ENCODE measurements around the gene AFF3. TPM values are rescaled to one million over a fixed set of nuclear protein-coding genes. Genes with fewer than 3 reads are reported as not detected.

AFF3 gene
- total and polyA plus RNA-seq, 2 of the 4 experiments (the other 2 are of a cell fraction) = 12.9 to 14.3 TPM

- DNase-seq = no peak
- ChIA-PET CTCF (no interaction called here), POLR2A (ENCODE audit: unreplicated experiment) (no interaction called here)
- H2BK20ac ChIP-seq (ENCODE audit: low read depth, low read length) = no peak overlapping the region
- H3K27ac ChIP-seq (ENCODE audit: insufficient read depth, low read length) = no peak overlapping the region
- H3K4me1 ChIP-seq (ENCODE audit: control insufficient read depth, insufficient read depth, low read length) = no peaks in the 10 kb centered on the region
- H3K79me1 ChIP-seq (ENCODE audit: low read depth in 1 of 2, low read length in 2 of 2) = no peaks in the 10 kb centered on the region
- no peak overlapping the region for H2BK15ac ChIP-seq (ENCODE audit: low read depth, low read length)
- no peak for TF ChIP-seq RAD21 (IDR thresholded peaks at IDR 0.05; ENCODE audit: low read length)
- TF ChIP-seq FOS (IDR thresholded peaks at IDR 0.05; ENCODE audit: low read depth, low read length) = no peak
- no peak for TF ChIP-seq POLR2A (IDR thresholded peaks at IDR 0.05; ENCODE audit: low read depth, low read length)
- TF ChIP-seq NFE2L2 (IDR thresholded peaks at IDR 0.05; ENCODE audit: low read depth, low read length) = no peak
- no peak for TF ChIP-seq SMC3 (IDR thresholded peaks at IDR 0.05; ENCODE audit: low read depth, low read length)
- no peak for TF ChIP-seq MAZ (IDR thresholded peaks at IDR 0.05; ENCODE audit: borderline replicate concordance, low read depth, low read length)
- no peak for TF ChIP-seq RCOR1 (IDR thresholded peaks at IDR 0.05; ENCODE audit: insufficient replicate concordance, low read length)
- no peak for TF ChIP-seq MAFK (IDR thresholded peaks at IDR 0.05; ENCODE audit: low read depth, low read length)
- no peak for TF ChIP-seq CEBPB (IDR thresholded peaks at IDR 0.05; ENCODE audit: low read depth, low read length)
- no peak for TF ChIP-seq CHD1 (IDR thresholded peaks at IDR 0.05; ENCODE audit: low read depth, low read length)
- TF ChIP-seq USF2 (IDR thresholded peaks at IDR 0.05; ENCODE audit: low read depth, low read length) = no peak
- TF ChIP-seq BHLHE40 (IDR thresholded peaks at IDR 0.05; ENCODE audit: low read depth, low read length) = no peak
- TF ChIP-seq MXI1 (IDR thresholded peaks at IDR 0.05; ENCODE audit: borderline replicate concordance, low read depth, low read length) = no peak
- TF ChIP-seq ELK1 (IDR thresholded peaks at IDR 0.05; ENCODE audit: borderline replicate concordance, low read depth, low read length) = no peak
- no peak for TF ChIP-seq CTCF (conservative IDR thresholded peaks at IDR 0.05; ENCODE audit: low read depth, low read length)
- TF ChIP-seq RFX5 (IDR thresholded peaks at IDR 0.05; ENCODE audit: low read depth, low read length) = no peak
- no peak overlapping the region for H4K8ac ChIP-seq (ENCODE audit: low read depth in 2 of 2, low read length in 2 of 2)
- ATAC-seq (ENCODE audit: low read depth) = no peak
- no peak overlapping the region for H3K56ac ChIP-seq (ENCODE audit: extremely low read depth, insufficient read depth, low read length)
- peak overlapping the region; percentile 14 for H2AFZ ChIP-seq (replicated peaks; ENCODE audit: low read length, poor library complexity)
- peaks cover 3% of the 10 kb centered on the region; the same call in 1 of the 2 replicates for H3K9me1 ChIP-seq (ENCODE audit: insufficient read depth, low read length)
- intact Hi-C loops (cut with micrococcal nuclease) (no loop called here), dilution Hi-C loops (cut with HindIII; ENCODE audit: low sequenced_read_pairs, unreplicated experiment) (no loop called here), in situ Hi-C loops (cut with MboI; ENCODE audit: low sequenced_read_pairs) (no loop called here)
- H3K4me2 ChIP-seq (ENCODE audit: low read depth, low read length) = no peak overlapping the region
- BruUV-seq (replicated peaks) = TSS peak; percentile 90
- no peak overlapping the region for H2BK5ac ChIP-seq (ENCODE audit: low read depth, low read length, poor library complexity, severe bottlenecking)
- peaks cover 28% of the 10 kb centered on the region for H3K36me3 ChIP-seq (ENCODE audit: control insufficient read depth, insufficient read depth, low read length)
- no peak overlapping the region for H2AK9ac ChIP-seq (replicated peaks; ENCODE audit: low read depth, low read length, poor library complexity)
- H2BK120ac ChIP-seq (ENCODE audit: low read depth, low read length) = no peak overlapping the region
- no peak overlapping the region for H3K14ac ChIP-seq (replicated peaks; ENCODE audit: low read depth, low read length)
- H4K20me1 ChIP-seq (ENCODE audit: insufficient read depth, low read length) = no peaks in the 10 kb centered on the region
- H2AK5ac ChIP-seq (ENCODE audit: low read depth, low read length) = no peak overlapping the region
- no peak overlapping the region for H3K23ac ChIP-seq (ENCODE audit: low read depth, low read length)
- no peak overlapping the region for H3K9ac ChIP-seq (ENCODE audit: low read depth, low read length)
- no peak overlapping the region for H3K4me3 ChIP-seq (ENCODE audit: insufficient read depth, low read depth, low read length)
- no peaks in the 10 kb centered on the region for H3K9me3 ChIP-seq (ENCODE audit: control insufficient read depth, insufficient read depth, low read length)
- H3K27me3 ChIP-seq (ENCODE audit: control insufficient read depth, insufficient read depth, low read length) = no peaks in the 10 kb centered on the region
- no peak overlapping the region for H4K91ac ChIP-seq (ENCODE audit: insufficient read depth, low read depth, low read length)
- 93% methylated on average over 12 of the region's 54 CpGs; no CpG with 5 or more reads in 1 of the 2 experiments for WGBS, 2 experiments (ENCODE audit: extremely low coverage in 2 of 2, insufficient read length in 1 of 2)
- no peak overlapping the region for H4K5ac ChIP-seq (ENCODE audit: low read depth, low read length)
- no peak overlapping the region for H3K4ac ChIP-seq (ENCODE audit: low read depth, low read length)
- H3K18ac ChIP-seq (ENCODE audit: low read depth, low read length) = no peak overlapping the region
These were observed 548.5 kb downstream of the AFF3 start for GRCh38 chr2:99593692-99594427.

All from IMR-90 (cell line).